ENCODE data around the gene PAPSS2. TPM values are rescaled to one million over a fixed set of nuclear protein-coding genes. Genes with fewer than 3 reads are reported as not detected.
"Not testable (repeated sequence)": the region's sequence is repeated elsewhere in the genome, so short reads cannot be mapped to it uniquely, and the experiment has no call there.

PAPSS2 gene
- total RNA-seq, 1 experiment from 2014 or later: 14.6 TPM

DNA sequence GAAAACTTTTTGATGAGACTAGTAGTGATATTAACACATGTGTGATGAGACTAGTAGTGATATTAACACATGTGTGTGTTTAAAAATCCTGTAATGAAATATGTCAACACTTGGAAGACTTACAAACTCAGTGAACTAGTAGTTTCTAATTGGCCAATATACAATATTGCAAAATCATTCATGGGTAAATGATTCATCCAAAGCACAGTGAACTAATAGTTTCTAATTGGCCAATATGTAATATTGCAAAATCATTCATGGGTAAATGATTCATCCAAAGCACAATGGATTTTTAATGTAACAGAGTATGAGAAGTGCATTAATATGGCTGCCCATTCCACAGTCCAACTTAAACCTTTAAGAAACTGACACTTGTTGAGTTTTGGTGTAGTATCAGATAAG, 80.6 kb downstream of the PAPSS2 start:
- Histone ChIP-seq H3K9me3 (ENCODE audit: control insufficient read depth in 1 of 2, insufficient read depth in 1 of 2, low read depth in 1 of 2, low read length in 2 of 2) (no peaks in the 10 kb centered on the region), H2AFZ (ENCODE audit: low read depth, low read length, poor library complexity, severe bottlenecking) (no peak overlapping the region), H3K79me2 (ENCODE audit: insufficient read depth, low read length) (no peaks in the 10 kb centered on the region), H3K36me3 (ENCODE audit: control insufficient read depth in 1 of 2, insufficient read depth in 2 of 2, low read length in 2 of 2) (no peaks in the 10 kb centered on the region), H3K9ac (ENCODE audit: low read length) (no peak overlapping the region), H3K4me1 (ENCODE audit: control insufficient read depth in 1 of 2, insufficient read depth in 2 of 2, low read length in 2 of 2) (no peaks in the 10 kb centered on the region), H4K20me1 (ENCODE audit: insufficient read depth) (no peaks in the 10 kb centered on the region), H3K4me2 (ENCODE audit: low read length) (no peak overlapping the region), H3K4me3 (replicated peaks in 1 of 2; ENCODE audit: low read depth in 1 of 2, low read length in 2 of 2) (no peak overlapping the region), H3K9me2 (ENCODE audit: insufficient read depth) (no peaks in the 10 kb centered on the region), H3K27ac (ENCODE audit: low read depth, low read length) (no peak overlapping the region), H3K27me3 (ENCODE audit: insufficient read depth, low read length) (no peaks in the 10 kb centered on the region)
- no TSS peak for BruUV-seq (replicated peaks)
- DNase-seq (ENCODE audit: low read depth, low spot score) (no peak), ATAC-seq (no peak)
- CTCF ChIA-PET: no interaction called here
- intact Hi-C loops (cut with micrococcal nuclease): no loop called here
- TF ChIP-seq, protein P1, sequence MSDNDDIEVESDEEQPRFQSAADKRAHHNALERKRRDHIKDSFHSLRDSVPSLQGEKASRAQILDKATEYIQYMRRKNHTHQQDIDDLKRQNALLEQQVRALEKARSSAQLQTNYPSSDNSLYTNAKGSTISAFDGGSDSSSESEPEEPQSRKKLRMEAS (IDR thresholded peaks at IDR 0.05): no peak
- peak; percentile 64 for TF ChIP-seq CEBPB (IDR thresholded peaks at IDR 0.05; ENCODE audit: low read depth)
- POLR2A ChIA-PET: no interaction called here
- RAD21 ChIA-PET (ENCODE audit: low non-redundant PET in 1 of 2, low total read pairs in 2 of 2, uncharacterized antibody in 2 of 2, unreplicated experiment in 2 of 2): no interaction called here

DNA sequence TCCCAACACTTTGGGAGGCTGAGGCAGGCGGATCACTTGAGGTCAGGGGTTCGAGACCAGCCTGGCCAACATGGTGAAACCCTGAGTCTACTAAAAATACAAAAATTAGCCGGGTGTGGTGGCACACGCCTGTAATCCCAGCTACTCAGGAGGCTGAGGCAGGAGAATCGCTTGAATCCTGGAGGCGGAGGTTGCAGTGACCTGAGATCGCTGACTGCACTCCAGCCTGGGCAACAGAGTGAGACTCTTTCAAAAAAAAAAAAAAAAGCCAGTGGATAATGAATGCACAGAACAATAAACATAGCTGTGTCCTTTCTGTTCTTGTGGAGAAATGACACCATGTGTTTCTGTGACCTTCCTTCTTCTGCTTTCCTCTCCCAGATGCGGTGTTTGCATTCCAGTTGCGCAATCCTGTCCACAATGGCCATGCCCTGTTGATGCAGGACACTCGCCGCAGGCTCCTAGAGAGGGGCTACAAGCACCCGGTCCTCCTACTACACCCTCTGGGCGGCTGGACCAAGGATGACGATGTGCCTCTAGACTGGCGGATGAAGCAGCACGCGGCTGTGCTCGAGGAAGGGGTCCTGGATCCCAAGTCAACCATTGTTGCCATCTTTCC, 83.4 kb downstream of the PAPSS2 start:
- H3K4me3 ChIP-seq (replicated peaks in 1 of 2; ENCODE audit: low read depth in 1 of 2, low read length in 2 of 2); ATAC-seq; H3K4me1 ChIP-seq (ENCODE audit: control insufficient read depth in 1 of 2, insufficient read depth in 2 of 2, low read length in 2 of 2); H3K79me2 ChIP-seq (ENCODE audit: insufficient read depth, low read length); POLR2A ChIA-PET; H2AFZ ChIP-seq (ENCODE audit: low read depth, low read length, poor library complexity, severe bottlenecking); H3K9me2 ChIP-seq (ENCODE audit: insufficient read depth); RAD21 ChIA-PET (ENCODE audit: low non-redundant PET in 1 of 2, low total read pairs in 2 of 2, uncharacterized antibody in 2 of 2, unreplicated experiment in 2 of 2); DNase-seq (ENCODE audit: low read depth, low spot score); intact Hi-C loops (cut with micrococcal nuclease); H3K27ac ChIP-seq (ENCODE audit: low read depth, low read length); H3K27me3 ChIP-seq (ENCODE audit: insufficient read depth, low read length); H3K9me3 ChIP-seq (ENCODE audit: control insufficient read depth in 1 of 2, insufficient read depth in 1 of 2, low read depth in 1 of 2, low read length in 2 of 2); H3K9ac ChIP-seq (ENCODE audit: low read length); BruUV-seq (replicated peaks); H3K4me2 ChIP-seq (ENCODE audit: low read length); H4K20me1 ChIP-seq (ENCODE audit: insufficient read depth); H3K36me3 ChIP-seq (ENCODE audit: control insufficient read depth in 1 of 2, insufficient read depth in 2 of 2, low read length in 2 of 2): not testable (repeated sequence)
- TF ChIP-seq CEBPB (IDR thresholded peaks at IDR 0.05; ENCODE audit: low read depth): peak; percentile 28; the same call in 1 of the 2 replicates
- CTCF ChIA-PET: interaction anchor here (1.9 kb wide), 1 partner anchor 9 kb away, joined by 7 read pairs; no protein-coding TSS in a partner anchor
